A549 treated with dexamethasone at 1 μM for 4 hours (cell line): Measurements from ENCODE around the gene FAT4. TPM values are rescaled to one million over a fixed set of nuclear protein-coding genes. Genes with fewer than 3 reads are reported as not detected.

Source experiments
- total RNA-seq: library from RNA; stranded (reverse); fragments of 200-300 nt; extraction: Qiagen RNA extraction; gene quantifications from 5 replicates; pipeline ENCODE4 v1.2.3, GENCODE V29; 2022

The FAT4 gene, protein sequence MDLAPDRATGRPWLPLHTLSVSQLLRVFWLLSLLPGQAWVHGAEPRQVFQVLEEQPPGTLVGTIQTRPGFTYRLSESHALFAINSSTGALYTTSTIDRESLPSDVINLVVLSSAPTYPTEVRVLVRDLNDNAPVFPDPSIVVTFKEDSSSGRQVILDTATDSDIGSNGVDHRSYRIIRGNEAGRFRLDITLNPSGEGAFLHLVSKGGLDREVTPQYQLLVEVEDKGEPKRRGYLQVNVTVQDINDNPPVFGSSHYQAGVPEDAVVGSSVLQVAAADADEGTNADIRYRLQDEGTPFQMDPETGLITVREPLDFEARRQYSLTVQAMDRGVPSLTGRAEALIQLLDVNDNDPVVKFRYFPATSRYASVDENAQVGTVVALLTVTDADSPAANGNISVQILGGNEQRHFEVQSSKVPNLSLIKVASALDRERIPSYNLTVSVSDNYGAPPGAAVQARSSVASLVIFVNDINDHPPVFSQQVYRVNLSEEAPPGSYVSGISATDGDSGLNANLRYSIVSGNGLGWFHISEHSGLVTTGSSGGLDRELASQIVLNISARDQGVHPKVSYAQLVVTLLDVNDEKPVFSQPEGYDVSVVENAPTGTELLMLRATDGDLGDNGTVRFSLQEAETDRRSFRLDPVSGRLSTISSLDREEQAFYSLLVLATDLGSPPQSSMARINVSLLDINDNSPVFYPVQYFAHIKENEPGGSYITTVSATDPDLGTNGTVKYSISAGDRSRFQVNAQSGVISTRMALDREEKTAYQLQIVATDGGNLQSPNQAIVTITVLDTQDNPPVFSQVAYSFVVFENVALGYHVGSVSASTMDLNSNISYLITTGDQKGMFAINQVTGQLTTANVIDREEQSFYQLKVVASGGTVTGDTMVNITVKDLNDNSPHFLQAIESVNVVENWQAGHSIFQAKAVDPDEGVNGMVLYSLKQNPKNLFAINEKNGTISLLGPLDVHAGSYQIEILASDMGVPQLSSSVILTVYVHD (N-terminal part only)
- total RNA-seq = 1.4 to 2.8 TPM (median 1.9 TPM) in 5 replicates

DNA sequence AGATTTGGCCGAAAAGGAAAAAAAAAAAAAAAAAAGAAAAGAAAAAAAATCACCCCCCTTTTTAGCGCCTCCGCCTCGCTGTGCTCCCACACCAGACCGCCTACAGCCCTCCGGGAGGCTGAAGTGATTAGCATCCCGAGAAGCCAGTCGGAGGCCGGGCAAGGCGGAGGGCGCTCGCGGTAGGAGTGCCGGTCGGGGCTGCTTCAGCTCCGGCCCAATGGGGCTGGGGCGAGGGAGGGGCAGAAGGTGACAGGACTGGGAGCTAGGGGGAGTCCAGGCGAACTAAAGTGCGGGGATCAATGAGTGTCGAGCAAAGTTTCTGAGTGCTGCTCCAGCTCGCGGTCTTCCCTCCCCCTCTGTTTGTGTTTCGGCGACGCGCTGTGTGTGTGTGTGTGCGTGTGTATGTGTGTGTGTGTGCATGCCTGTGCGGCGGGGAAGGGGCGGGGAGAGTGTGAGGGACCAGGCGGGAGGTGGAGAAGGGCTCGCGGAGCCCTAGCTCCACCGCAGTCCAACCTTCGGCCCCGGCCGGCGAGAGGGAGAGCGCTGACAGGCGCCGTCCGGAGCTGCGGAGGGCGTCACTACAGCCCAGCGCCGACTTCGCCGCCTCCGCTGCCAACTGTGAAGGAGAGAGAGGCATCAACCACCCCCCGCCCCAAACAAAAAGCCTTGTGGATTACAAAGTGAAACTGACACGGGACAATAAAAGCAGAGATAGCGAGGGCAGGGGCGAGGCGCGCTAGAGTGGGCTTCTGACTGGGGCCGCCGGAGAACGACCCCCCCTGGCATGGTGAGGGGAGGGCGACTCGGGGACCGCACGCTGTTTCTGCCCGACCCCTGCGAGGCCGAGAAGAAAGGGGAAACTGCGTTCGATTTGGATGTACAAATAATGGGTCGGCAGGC, at the start of gene FAT4:
TSS of gene FAT4 (plus strand) at position 280 of the 900 bp plus-strand sequence. CDS start 1,457 bp downstream, outside the sequence.

